ENCODE data around the gene SCRT2. TPM values are rescaled to one million over a fixed set of nuclear protein-coding genes. Genes with fewer than 3 reads are reported as not detected.

Gene SCRT2
- total RNA-seq, 1 experiment from 2014 or later = not detected

GRCh38 chr20:714453-714852, 38.9 kb upstream of the SCRT2 start:
- Mint-ChIP-seq H3K27ac (no peak overlapping the region), H3K9me3 (peaks cover 6 to 10% of the 10 kb centered on the region in 2 experiments; a peak in 3 of 5 replicates), H3K4me3 (no peak overlapping the region), H3K4me1 (peaks cover 4 to 14% of the 10 kb centered on the region in 2 experiments), H3K27me3 (ENCODE audit: low read depth) (peaks cover 17% of the 10 kb centered on the region), H3K36me3 (ENCODE audit: insufficient read depth in 1 of 3, low read depth in 3 of 3) (peaks cover 0 to 1% (median 0%) of the 10 kb centered on the region in 3 experiments; a peak in 2 of 7 replicates)
- Histone ChIP-seq H4K5ac (ENCODE audit: insufficient read length, low read depth, low read length) (no peak overlapping the region), H3K23ac (ENCODE audit: insufficient read length, low read depth, low read length) (no peak overlapping the region), H3K79me2 (ENCODE audit: insufficient read depth, low read length) (no peaks in the 10 kb centered on the region), H3K27ac (ENCODE audit: insufficient read length, low read depth, low read length) (no peak overlapping the region), H2BK12ac (ENCODE audit: insufficient read length, low read depth, low read length) (no peak overlapping the region), H3K4me2 (ENCODE audit: insufficient read depth, insufficient read length, low read length) (no peak overlapping the region), H3T11ph (ENCODE audit: low read length) (no peak overlapping the region), H3K27me3 (ENCODE audit: insufficient read depth, low read length) (no peaks in the 10 kb centered on the region; the same call in 1 of the 2 replicates), H3K23me2 (ENCODE audit: insufficient read length, low read depth, low read length, poor library complexity, severe bottlenecking) (peaks cover 1% of the 10 kb centered on the region), H2AFZ (ENCODE audit: low read length) (no peak overlapping the region), H2BK20ac (ENCODE audit: low read depth, low read length, poor library complexity, severe bottlenecking) (no peak overlapping the region), H2AK5ac (ENCODE audit: insufficient read length, low read length) (no peak overlapping the region), H3K14ac (ENCODE audit: insufficient read depth, low read length) (no peak overlapping the region), H4K20me1 (ENCODE audit: control insufficient read depth, insufficient read depth, insufficient read length) (no peaks in the 10 kb centered on the region), H3K4ac (ENCODE audit: low read depth, low read length) (no peak overlapping the region), H3K9ac (ENCODE audit: extremely low read depth, insufficient read length, low read length) (no peak overlapping the region), H3K9me3 (ENCODE audit: control insufficient read depth, low read depth, low read length) (no peaks in the 10 kb centered on the region), H3K4me1 (ENCODE audit: insufficient read depth, low read length) (no peaks in the 10 kb centered on the region; the same call in 1 of the 2 replicates), H3K56ac (ENCODE audit: insufficient read length, low read depth, low read length) (no peak overlapping the region), H2BK120ac (ENCODE audit: low read depth, low read length, poor library complexity, severe bottlenecking) (no peak overlapping the region), H4K91ac (ENCODE audit: insufficient read length, low read depth, low read length) (no peak overlapping the region), H4K8ac (replicated peaks; ENCODE audit: insufficient read length, low read depth, low read length) (no peak overlapping the region), H3K79me1 (ENCODE audit: insufficient read depth, low read depth, low read length, poor library complexity, severe bottlenecking) (no peaks in the 10 kb centered on the region), H2BK5ac (ENCODE audit: insufficient read length, low read length) (no peak overlapping the region), H2BK15ac (ENCODE audit: low read depth, low read length) (no peak overlapping the region), H3K18ac (ENCODE audit: insufficient read length, low read depth, low read length) (no peak overlapping the region)
- no peak for TF ChIP-seq CTCF (conservative IDR thresholded peaks at IDR 0.05)
- WGBS (ENCODE audit: extremely low coverage, insufficient read length, low lambda C conversion rate) = no CpG with 5 or more reads among the region's 2 CpGs
- no peak for DNase-seq

All from H9 (cell line).